SK-MEL-5 (cell line): ENCODE measurements around the gene MYO16. TPM values are rescaled to one million over a fixed set of nuclear protein-coding genes. Genes with fewer than 3 reads are reported as not detected.
A peak's percentile ranks its signal among the peaks of the same experiment; 100 is the strongest.

ENCODE experiments used
- DNase-seq: peaks from one replicate; pipeline ENCODE4 v3.0.0-alpha.2; 2016; ENCODE audit warnings: low read depth, low spot score
- in situ Hi-C: cut with HindIII; loops from 2 replicates; pipeline ENCODE4 v1.10.0; 2016; ENCODE audit warnings: low sequenced_read_pairs, high pct_unique_total_duplicates, low pct_unique_long_range_greater_than_20kb
- total RNA-seq: library from RNA; depleted of rRNA; stranded (reverse); fragments of >200 nt; shearing (Covaris generic); gene quantifications from 2 replicates; pipeline ENCODE4 v1.2.3, GENCODE V29; 2014

The MYO16 gene
- total RNA-seq, 1 experiment from 2014 or later, result 0.18 TPM

DNA sequence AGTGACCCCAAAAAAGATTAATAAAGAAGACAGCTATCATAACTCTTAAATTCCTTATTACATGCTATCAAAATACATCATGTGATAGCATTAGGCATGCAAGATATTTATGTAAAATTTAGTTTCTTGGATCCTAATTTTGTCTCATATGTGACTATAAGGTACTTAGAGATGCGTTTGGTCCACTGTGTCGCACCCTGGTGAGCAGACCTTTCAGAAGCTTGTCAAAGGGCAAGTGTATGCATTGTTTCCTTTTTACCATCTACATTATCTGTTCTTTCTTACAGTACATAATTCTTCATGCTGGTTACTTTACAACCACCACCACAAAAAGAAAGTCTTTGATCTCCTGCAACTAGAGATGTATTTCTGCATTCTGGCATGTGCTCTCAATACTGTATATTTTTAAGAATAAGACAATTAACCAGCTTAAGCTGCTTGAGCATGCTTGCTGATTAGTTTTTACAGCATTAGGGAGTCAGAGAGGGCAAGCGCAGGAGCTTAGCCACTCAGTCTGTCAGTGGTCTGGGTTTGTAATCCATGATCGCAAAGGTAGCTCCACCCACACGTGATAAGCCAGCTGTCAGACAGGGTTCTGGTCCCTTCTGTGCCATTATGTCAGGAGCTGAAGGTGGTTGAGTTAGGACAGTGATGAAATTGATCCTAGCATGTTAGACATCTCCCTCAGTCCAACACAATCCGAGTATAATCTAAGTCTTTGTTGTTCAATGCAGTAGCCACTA, 500.9 kb downstream of the MYO16 start:
- in situ Hi-C loops, result no loop called here

DNA sequence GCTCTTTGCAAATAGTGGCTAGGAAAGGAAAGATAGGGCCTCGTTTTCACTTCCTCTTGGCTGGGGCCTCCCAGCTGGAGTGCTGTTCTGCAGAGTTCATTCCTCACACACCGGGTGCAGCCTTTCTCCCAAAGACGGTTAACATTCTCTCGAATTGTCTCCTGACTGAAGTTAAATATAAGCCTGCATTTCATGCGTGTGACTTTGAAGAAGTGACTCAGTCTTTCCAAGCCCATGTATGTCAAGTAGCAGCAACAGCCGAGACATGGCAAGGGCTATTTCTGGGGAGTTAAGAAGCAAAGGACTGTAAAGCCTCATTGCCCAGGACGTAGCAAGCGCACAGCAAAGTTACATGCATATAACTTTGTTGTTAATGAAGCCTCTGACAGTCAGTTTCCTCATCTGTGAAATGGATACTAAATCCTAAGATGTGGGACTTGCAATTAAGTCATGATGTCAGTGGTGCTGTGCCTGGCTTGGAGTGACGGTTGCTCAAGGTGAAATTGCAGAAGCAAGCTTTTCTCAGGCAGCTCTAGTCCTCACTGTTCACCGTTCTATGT, 502.4 kb downstream of the MYO16 start:
- in situ Hi-C loops, result no loop called here
- no peak for DNase-seq

More for the DNA sequence above, 500.9 kb downstream of the MYO16 start:
- no peak for DNase-seq

DNA sequence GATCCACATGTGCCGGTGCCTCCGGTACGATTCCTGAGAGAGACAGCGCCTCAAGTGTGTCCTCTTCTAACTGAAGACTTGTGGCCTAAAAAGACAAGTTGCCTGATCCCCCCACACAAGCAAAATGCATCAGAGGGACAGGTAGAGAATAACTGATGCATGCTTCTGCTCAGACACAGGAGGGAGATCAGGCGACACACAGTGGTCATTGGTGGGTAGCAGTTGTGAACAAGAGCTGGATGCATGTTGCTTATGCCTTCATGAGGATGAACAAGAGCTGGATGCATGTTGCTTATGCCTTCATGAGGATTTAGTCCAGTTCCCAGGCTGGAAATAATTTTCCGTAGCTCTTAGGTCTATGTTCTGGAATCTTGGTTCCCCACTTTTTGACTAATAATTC, 505.6 kb downstream of the MYO16 start:
- in situ Hi-C loops, result no loop called here
- DNase-seq, result peak; percentile 57

GRCh38 chr13:109136873-109137272, 507.5 kb downstream of the MYO16 start:
- in situ Hi-C loops, result no loop called here
- DNase-seq, result no peak

GRCh38 chr13:109139346-109139745, 509.9 kb downstream of the MYO16 start:
- DNase-seq, result no peak
- in situ Hi-C loops, result no loop called here

- no peak for DNase-seq
- in situ Hi-C loops, result no loop called here
Observed at GRCh38 chr13:109140054-109140453, 510.6 kb downstream of the MYO16 start.

- no peak for DNase-seq
- in situ Hi-C loops, result no loop called here
Observed at GRCh38 chr13:109140479-109141349, 511.3 kb downstream of the MYO16 start.

- no peak for DNase-seq
- in situ Hi-C loops, result no loop called here
Observed at GRCh38 chr13:109141706-109142105, 512.3 kb downstream of the MYO16 start.

- DNase-seq, result no peak
- in situ Hi-C loops, result no loop called here
Observed at GRCh38 chr13:109144693-109145437, 515.5 kb downstream of the MYO16 start.

- peak; percentile 86 for DNase-seq
- in situ Hi-C loops, result no loop called here
Observed at GRCh38 chr13:109145631-109146030, 516.2 kb downstream of the MYO16 start.

DNA sequence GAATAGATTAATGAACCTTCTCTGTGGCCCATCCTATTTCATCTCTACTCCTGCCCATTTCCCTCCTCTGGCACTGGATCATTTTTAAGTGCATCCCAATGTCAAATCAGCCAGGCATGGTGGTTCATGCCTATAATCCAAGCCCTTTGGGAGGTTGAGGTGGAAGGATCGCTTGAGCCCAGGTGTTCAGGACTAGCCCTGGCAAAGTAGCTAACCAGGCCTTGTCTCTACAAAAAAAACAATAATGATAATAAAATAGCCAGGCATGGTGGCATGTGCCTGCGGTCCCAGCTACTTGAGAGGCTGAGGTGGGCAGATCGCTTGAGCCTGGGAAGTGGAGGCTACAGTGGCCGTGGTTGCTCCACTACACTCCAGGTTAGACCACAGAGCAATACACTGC, 517.0 kb downstream of the MYO16 start:
- DNase-seq, result no peak
- in situ Hi-C loops, result no loop called here

- DNase-seq, result no peak
- in situ Hi-C loops, result no loop called here
Observed at GRCh38 chr13:109146912-109147647, 517.7 kb downstream of the MYO16 start.

GRCh38 chr13:109148243-109148642, 518.8 kb downstream of the MYO16 start:
- in situ Hi-C loops, result no loop called here
- no peak for DNase-seq

- in situ Hi-C loops, result no loop called here
- no peak for DNase-seq
Observed at GRCh38 chr13:109150696-109151095, 521.3 kb downstream of the MYO16 start.

GRCh38 chr13:109151255-109151654, 521.8 kb downstream of the MYO16 start:
- no peak for DNase-seq
- in situ Hi-C loops, result no loop called here

DNA sequence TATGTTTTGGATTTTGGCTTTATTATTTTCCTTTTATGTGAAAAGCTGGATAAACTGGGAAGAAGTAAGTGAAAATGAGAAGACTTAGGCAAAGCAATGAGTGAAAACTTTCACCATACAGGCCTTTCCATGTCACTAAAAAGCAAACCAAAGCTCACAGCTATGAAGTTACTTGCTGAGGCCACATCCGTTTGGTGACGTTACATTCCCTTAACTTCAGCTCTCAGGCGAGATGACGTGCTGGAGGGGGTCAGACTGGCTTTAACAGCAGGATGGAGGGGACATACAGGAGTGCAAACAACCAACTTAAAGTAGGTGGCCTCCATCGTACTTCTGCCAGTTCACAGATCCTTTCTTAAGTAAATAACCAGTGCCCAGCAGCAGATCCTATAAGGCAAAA, 522.3 kb downstream of the MYO16 start:
- no peak for DNase-seq
- in situ Hi-C loops, result no loop called here

GRCh38 chr13:109152311-109152820, 523.0 kb downstream of the MYO16 start:
- no peak for DNase-seq
- in situ Hi-C loops, result no loop called here
